Body of pancreas (tissue), 4 donors: Measurements from ENCODE around the gene NIPSNAP3A. TPM values are rescaled to one million over a fixed set of nuclear protein-coding genes. Genes with fewer than 3 reads are reported as not detected.

Source experiments
- ATAC-seq: fragments of 150-250 bp; one replicate; pipeline ENCODE4 v1.9.1; 2016
- DNase-seq, 4 donors: peaks; one replicate each; pipeline ENCODE4 v3.0.0-alpha.2; 2019
- H3K27ac ChIP-seq, 4 donors: fragments of 200-600 bp; sonication (generic); 1 replicate in 3 of 4; 2 replicates in 1 of 4; pipeline versions ENCODE4 v1.5.1 to v1.6.1; 2016 to 2019; ENCODE audit warnings: mild to moderate bottlenecking in 1 of 4, mixed read lengths in 1 of 4, moderate library complexity in 1 of 4
- H3K27me3 ChIP-seq, 2 donors: fragments of 200-600 bp; sonication (generic); one replicate each; pipeline ENCODE4 v1.6.0; 2016; ENCODE audit warnings: mild to moderate bottlenecking in 1 of 2
- H3K36me3 ChIP-seq, 2 donors: fragments of 200-600 bp; sonication (generic); replicated peaks in 1 of 2; 2 replicates each; pipeline ENCODE4 v1.5.1; 2016; ENCODE audit warnings: low read depth in 2 of 2; ENCODE audit not compliant: insufficient read depth in 1 of 2
- H3K4me1 ChIP-seq: fragments of 200-600 bp; sonication (generic); one replicate; pipeline ENCODE4 v1.6.0; 2016
- H3K4me3 ChIP-seq, 2 donors: fragments of 200-600 bp; sonication (generic); 1 replicate in 1 of 2; 2 replicates in 1 of 2; pipeline ENCODE4 v1.5.1; 2016 to 2019
- H3K9me3 ChIP-seq, 3 donors: fragments of 200-600 bp; sonication (generic); 1 replicate in 2 of 3; 2 replicates in 1 of 3; pipeline ENCODE4 v1.5.1; 2016
- POLR2A ChIP-seq, 3 donors: fragments of 450-650 bp; IDR thresholded peaks; one replicate each; pipeline ENCODE4 v1.6.1; 2016; ENCODE audit warnings: antibody characterized with exemption in 3 of 3, mild to moderate bottlenecking in 2 of 3
- WGBS, 2 donors: methylation state at CpG; one replicate each; pipeline ENCODE4 v1.1.5; 2017; 5-methylcytosine and 5-hydroxymethylcytosine counted together
- intact Hi-C: fragments of 100-400 bp; cut with DNase I; formaldehyde crosslinking; loops from one replicate; pipeline ENCODE4 v1.15.1; 2023
- total RNA-seq, 2 donors: library from RNA; depleted of rRNA; stranded (reverse); fragments of >200 nt; gene quantifications; one replicate each; pipeline ENCODE4 v1.1.0, GENCODE V29; 2016
- TF ChIP-seq, protein P1 (sequence below), 7 experiments: fragments of 450-650 bp in 4 of 7; fragments of 200-600 bp in 3 of 7; sonication (generic) in 3 of 7; IDR thresholded peaks; one replicate each; pipeline ENCODE4 v1.5.1; 2016 to 2019; ENCODE audit warnings: antibody characterized with exemption in 7 of 7

Gene NIPSNAP3A
- total RNA-seq, 2 donors from 2014 or later, result 12.5 to 15.2 TPM

DNA sequence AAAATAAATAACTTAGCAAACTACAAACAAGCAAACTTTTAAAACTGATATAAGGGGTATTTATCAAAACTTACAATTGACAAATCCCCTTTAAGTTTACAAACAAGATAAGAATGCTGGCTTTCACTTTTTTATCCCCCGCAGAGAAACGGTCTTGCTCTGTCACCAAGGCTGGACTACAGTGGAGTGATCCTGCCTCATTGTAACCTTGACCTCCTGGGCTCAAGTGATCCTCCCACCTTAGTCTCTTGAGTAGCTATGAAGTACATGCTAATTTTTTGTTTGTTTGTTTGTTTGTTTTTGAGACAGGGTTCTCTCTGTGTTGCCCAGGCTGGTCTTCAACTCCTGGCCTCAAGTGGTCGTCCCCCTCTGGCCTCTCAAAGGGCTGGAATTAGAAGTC is 9.0 kb upstream of the NIPSNAP3A start:
- Histone ChIP-seq H3K9me3 (no peaks in the 10 kb centered on the region), H3K4me1 (no peaks in the 10 kb centered on the region), H3K27me3 (no peaks in the 10 kb centered on the region), H3K36me3 (no peaks in the 10 kb centered on the region), H3K4me3 (no peak overlapping the region), H3K27ac (no peak overlapping the region)
- DNase-seq (no peak), ATAC-seq (no peak)
- 56 to 59% methylated on average over 3 of the region's 3 CpGs for WGBS, 2 donors
- TF ChIP-seq, protein P1, sequence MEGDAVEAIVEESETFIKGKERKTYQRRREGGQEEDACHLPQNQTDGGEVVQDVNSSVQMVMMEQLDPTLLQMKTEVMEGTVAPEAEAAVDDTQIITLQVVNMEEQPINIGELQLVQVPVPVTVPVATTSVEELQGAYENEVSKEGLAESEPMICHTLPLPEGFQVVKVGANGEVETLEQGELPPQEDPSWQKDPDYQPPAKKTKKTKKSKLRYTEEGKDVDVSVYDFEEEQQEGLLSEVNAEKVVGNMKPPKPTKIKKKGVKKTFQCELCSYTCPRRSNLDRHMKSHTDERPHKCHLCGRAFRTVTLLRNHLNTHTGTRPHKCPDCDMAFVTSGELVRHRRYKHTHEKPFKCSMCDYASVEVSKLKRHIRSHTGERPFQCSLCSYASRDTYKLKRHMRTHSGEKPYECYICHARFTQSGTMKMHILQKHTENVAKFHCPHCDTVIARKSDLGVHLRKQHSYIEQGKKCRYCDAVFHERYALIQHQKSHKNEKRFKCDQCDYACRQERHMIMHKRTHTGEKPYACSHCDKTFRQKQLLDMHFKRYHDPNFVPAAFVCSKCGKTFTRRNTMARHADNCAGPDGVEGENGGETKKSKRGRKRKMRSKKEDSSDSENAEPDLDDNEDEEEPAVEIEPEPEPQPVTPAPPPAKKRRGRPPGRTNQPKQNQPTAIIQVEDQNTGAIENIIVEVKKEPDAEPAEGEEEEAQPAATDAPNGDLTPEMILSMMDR (IDR thresholded peaks at IDR 0.05), result no peak
- TF ChIP-seq POLR2A (IDR thresholded peaks at IDR 0.05), result no peak
- intact Hi-C loops, result no loop called here

DNA sequence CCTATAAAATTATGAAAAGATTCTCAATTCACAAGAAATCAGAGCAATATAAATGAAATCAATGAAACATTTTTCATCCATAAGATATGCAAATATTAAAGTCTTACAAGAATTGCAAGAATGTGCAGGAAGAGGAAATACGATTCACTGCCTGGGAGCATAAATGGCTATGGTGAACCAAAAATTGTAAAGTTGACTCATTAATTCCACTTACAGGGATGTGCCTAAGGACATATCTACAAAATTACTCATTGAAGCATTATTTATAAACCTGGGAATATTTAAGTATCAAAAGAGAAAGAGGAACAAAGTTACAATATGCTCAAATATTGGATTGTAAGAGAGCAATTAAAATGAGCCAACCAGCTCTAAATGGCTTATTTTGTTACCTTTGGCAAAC is 6.9 kb upstream of the NIPSNAP3A start:
- Histone ChIP-seq H3K9me3 (no peaks in the 10 kb centered on the region), H3K36me3 (no peaks in the 10 kb centered on the region), H3K4me1 (no peaks in the 10 kb centered on the region), H3K4me3 (no peak overlapping the region), H3K27me3 (no peaks in the 10 kb centered on the region), H3K27ac (no peak overlapping the region)
- no peak for DNase-seq
- ATAC-seq, result no peak
- TF ChIP-seq, protein P1 (IDR thresholded peaks at IDR 0.05), result no peak
- no peak for TF ChIP-seq POLR2A (IDR thresholded peaks at IDR 0.05)
- intact Hi-C loops, result no loop called here
- WGBS, 2 donors, result 26 to 49% methylated on average over 1 of the region's 1 CpG

DNA sequence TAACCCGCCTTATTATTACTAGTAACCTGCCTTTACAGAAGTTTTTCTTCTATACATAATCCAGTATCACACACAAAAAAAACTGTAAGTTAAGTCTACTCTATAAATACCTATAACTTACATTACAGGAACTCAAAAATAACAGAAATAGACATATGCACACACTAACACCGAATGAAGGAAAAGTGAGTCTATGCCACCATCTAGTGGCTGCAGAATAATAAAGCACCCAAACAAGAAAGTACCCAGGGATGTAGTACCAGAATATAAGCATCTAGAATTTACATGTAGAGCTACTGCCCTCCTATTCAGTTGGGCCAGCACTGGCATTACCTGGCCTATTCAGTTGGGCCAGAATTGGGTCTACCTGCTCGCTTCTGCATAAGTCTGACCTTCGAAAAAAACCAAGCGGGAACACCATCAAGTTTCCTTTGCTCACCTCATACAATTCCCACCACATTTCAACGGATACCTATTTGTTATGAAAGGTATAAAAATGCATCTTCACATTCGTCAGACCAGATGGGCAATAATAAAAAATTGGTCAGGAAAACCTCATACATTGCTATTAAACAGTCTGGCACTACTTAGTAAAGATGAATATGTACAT is 4.0 kb upstream of the NIPSNAP3A start:
- Histone ChIP-seq H3K36me3 (no peaks in the 10 kb centered on the region), H3K27me3 (no peaks in the 10 kb centered on the region), H3K27ac (no peak overlapping the region), H3K4me1 (peaks cover under 1% of the 10 kb centered on the region), H3K9me3 (no peaks in the 10 kb centered on the region), H3K4me3 (no peak overlapping the region)
- intact Hi-C loops, result no loop called here
- TF ChIP-seq POLR2A (IDR thresholded peaks at IDR 0.05), result no peak
- TF ChIP-seq, protein P1 (IDR thresholded peaks at IDR 0.05), result peak; percentile 40 to 84 (median 79)
- ATAC-seq (peak; percentile 37), DNase-seq (peak in 1 of 4 donors; percentile 44)
- 25 to 26% methylated on average over 7 of the region's 7 CpGs for WGBS, 2 donors

DNA sequence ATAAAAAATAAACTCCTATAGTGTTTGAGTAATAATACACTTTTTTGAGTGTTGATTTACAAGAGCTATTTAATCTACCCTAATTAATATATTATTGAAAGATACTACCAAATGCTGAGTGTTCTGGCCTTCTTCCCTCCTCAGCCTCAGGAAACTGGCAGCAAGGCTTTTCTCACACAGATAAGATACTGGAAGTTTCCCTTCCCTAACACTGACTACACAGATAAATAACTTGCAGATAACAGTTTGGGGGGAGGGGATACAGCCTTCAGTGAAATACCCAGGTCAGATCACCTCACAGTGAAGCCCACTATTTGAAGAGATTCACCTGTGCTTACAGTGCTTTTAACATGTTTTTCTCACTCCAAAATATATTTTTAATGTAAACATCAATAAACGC is 1.6 kb upstream of the NIPSNAP3A start:
- Histone ChIP-seq H3K27me3 (no peaks in the 10 kb centered on the region), H3K36me3 (no peaks in the 10 kb centered on the region), H3K27ac (no peak overlapping the region), H3K4me1 (peaks cover 5% of the 10 kb centered on the region), H3K4me3 (no peak overlapping the region), H3K9me3 (no peaks in the 10 kb centered on the region)
- no peak for ATAC-seq
- no peak for DNase-seq
- TF ChIP-seq, protein P1 (IDR thresholded peaks at IDR 0.05), result no peak
- no peak for TF ChIP-seq POLR2A (IDR thresholded peaks at IDR 0.05)
- intact Hi-C loops, result no loop called here
- whole genome bisulfite sequencing, 2 donors, result 34 to 41% methylated on average over 1 of the region's 1 CpG

DNA sequence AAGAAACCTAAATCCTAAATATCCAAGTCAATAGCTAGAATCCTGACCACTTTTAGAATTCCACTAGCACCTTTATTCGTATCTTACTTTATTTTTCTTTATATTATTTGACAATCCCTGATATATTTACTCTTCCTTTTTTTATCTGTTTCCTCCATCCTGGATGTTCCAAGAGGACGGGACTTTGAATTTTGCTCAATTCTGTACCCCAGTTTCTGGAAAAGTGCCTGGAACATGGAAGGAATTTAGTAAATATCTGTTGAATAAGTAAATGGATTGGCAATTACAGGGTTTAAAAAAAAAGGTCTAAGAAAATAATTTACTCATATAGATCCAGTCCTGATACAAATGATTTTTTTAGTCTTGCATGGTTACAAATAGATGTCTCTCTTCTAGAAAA is 1.2 kb upstream of the NIPSNAP3A start:
- Histone ChIP-seq H3K4me3 (no peak overlapping the region), H3K9me3 (no peaks in the 10 kb centered on the region), H3K27ac (no peak overlapping the region), H3K36me3 (no peaks in the 10 kb centered on the region), H3K27me3 (no peaks in the 10 kb centered on the region), H3K4me1 (peaks cover 5% of the 10 kb centered on the region)
- DNase-seq, result no peak
- no peak for ATAC-seq
- intact Hi-C loops, result no loop called here
- 30 to 31% methylated on average over 2 of the region's 2 CpGs for WGBS, 2 donors
- TF ChIP-seq POLR2A (IDR thresholded peaks at IDR 0.05), result no peak
- TF ChIP-seq, protein P1 (IDR thresholded peaks at IDR 0.05), result no peak
